Activated T-cell treated with anti-CD3 and anti-CD28 coated beads for 1 hour (primary cell): ENCODE data around the gene PROSER2.
"Not testable (repeated sequence)": the region's sequence is repeated elsewhere in the genome, so short reads cannot be mapped to it uniquely, and the experiment has no call there.

Source experiments
- DNase-seq: peaks from one replicate; pipeline ENCODE4 v3.0.0-alpha.2; 2020; ENCODE audit warnings: low read depth

PROSER2 gene

DNA sequence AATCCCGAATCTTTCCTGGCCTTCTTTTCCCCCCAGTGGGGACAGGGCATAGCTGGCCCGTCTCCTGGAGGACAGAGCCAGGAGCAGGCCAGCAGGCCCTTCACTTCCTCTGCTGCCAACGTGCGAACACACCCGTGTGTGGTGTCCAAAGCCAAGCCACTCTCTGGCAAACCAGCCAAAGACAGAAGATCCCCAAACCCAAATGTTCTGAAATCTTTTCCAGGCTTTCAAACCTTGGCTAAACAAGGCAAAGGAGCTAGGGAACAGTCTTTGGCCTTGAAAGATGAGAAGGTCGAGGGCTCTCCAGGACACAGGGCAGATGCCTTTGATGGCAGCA is 63.0 kb downstream of the PROSER2 start:
- no peak for DNase-seq

DNA sequence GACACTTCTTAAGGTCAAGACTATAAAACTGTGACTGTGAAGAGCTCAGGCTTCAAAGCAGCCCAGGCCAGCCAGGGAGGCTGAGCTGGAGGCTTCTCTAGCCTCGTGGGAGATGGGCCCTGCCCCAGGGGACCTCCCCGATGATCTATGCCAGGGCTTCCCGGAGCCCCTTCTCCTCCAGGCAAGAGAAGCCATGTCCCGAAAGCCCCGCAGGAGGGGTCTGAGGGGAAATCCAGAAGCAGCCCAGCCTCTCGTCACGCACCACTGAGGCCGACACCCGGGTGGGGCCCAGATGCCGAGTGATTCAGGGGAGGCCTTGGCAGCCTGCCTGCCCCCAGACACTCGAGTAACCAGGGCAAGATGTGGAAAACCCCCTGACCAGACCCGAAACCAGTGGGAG is 63.7 kb downstream of the PROSER2 start:
- DNase-seq: no peak

DNA sequence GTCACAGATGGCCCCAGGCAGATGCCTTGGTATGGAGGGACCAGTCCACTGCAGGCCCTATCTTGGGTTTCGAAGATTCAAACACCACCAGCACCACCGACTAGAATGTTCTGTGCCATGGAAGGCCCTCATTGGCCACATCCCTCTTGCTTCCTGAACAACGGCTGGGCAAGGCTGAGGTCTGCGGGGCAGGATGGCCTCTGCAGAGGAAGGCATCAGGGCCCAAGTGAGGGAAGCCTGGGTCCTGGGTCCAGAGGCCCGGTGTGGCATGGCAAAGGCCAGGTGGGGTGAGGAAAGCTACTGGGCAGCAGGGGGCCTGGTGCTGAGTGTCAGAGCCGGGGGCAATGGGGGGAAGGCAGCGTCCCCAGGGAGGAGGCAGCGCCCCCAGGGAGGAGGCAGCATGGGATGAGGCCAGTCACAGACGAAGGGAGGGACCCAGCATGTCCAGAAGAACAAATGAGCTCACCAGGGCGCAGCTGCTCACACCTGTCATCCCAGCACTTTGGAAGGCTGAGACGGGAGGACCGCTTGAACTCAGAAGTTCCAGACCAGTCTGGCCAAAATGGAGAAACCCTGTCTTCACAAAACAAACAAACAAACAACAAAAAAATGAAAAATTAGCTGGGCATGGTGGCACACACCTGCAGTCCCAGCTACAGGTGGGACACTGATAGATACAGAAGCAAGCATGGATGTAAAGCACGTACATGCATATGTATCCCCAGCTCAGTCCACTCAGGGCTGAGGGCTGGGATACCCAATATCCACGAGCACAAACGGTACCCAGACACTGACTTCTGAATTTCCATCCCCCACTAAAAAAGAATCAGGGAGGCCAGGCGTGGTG is 64.4 kb downstream of the PROSER2 start:
- no peak for DNase-seq

DNA sequence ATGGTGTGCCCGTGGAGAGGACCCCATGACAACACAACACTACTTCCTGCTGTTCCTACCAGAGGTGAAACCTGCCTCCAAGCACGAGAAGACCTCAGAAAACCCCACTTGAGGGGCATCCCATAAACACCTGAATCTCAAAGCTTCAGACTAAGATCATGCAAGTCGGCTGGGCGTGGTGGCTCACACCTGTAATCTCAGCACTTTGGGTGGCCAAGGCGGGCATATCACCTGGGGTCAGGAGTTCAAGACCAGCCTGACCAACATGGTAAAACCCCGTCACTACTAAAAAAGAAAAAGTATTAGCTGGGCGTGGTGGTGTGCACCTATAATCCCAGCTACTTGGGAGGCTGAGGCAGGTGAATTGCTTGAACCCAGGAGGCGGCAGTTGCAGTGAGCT is 66.1 kb downstream of the PROSER2 start:
- DNase-seq: not testable (repeated sequence)

DNA sequence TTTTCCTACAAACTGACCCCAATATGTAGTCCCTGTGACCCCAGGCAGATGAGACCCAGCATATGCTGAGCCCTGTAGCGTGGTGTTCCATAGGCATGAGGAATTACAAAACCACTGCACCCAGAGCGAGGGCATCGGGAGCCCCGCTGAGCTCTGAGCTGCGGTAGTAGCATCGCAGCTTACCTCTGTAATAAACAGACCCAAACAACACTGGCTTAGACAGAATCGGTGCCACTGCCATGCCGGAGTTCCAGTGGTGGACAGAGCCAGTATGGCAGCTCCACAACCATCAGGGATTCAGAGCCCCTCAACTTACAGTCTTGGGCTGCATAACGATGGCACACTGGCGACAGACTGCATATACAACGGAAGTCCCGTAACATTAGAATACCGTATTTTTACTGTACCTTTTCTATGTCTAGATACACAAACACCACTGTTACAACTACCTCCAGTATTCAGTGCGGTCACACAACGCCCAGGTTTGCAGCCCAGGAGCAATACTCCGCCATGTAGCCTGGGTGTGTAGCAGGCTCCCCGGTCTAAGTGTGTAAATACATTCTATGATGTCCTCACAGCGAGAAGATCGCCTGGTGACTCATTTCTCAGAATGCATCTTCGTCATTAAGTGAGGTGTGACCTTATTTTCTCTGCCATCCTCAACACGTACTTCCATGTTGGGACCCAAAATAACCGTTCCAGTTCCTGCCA is 68.8 kb downstream of the PROSER2 start:
- DNase-seq: no peak

DNA sequence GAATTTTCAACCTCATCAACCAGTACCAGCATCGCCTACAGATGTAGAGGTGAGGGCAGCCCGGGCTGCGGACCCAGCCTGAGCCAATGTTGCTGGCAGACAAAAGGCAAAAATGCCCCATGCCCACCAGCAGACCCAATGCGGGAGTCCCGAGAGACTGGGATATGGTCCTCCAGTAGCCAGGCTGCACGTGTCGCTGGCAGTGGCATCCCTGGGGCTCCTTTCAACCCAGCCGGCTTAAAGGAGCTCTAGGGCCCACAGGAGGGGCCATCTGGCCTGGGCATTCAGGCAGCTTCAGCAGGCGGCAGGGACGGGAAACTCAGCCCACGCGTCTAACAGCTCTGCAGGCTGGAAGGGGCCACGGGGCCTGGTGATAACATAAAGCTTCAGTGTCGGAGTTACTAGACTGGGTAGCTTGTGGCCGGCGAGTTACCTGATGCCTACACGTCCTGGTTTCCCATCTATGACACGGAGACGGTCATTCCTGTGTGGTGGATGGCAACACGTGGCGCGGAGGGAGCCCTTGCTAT is 70.7 kb downstream of the PROSER2 start:
- no peak for DNase-seq

DNA sequence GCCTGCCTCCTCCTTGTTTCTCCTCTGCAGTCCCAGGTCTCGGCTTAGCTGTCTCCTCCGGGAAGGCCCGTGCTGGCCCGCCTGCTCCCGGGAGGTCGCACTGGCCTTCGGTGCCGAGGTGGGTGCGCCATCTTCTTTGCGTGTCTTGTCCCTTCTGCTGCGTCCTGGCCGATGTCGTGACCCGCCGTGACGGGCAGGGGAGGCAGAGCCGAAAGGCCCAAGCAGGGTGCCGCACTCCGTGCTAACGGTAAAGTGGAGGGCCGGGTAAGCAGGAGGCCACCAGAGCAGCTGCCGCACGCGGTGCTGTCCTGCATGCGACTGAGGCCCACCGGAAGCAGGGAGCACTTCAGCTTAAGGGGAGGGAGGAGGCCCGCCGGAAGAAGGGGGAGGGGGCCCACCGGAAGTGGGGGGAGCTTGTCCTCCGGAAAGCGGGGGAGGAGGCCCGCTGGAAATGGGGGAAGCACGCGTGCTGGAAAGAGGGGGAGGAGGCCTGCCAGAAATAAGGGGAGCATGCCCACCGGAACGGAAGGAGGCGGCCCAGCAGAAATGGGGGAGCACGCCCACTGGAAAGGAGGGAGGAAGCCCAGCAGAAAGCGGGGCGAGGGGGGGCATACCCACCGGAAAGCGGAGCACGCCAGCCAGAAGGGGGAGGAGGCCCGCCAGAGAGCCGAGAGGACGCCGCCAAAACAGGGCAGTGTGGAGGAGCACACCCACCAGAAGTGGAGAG is 71.4 kb downstream of the PROSER2 start:
- no peak for DNase-seq

DNA sequence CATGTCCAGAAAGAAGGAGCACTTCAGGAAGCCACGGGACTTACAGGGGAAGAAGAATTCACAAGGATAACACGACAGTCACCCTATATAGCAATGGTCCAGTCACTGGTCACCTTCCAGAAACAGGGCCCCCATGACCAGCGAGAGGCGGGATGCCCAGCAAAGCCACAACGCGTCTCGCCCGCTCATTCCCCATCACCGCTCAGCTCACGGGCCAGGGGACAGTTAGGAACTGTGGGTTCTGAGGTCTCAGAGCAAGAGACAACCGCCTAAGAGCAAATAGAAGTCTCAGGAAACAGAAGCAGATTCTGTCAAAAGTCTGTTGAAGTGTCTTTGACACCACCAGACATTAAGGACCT is 71.9 kb downstream of the PROSER2 start:
- DNase-seq: no peak

DNA sequence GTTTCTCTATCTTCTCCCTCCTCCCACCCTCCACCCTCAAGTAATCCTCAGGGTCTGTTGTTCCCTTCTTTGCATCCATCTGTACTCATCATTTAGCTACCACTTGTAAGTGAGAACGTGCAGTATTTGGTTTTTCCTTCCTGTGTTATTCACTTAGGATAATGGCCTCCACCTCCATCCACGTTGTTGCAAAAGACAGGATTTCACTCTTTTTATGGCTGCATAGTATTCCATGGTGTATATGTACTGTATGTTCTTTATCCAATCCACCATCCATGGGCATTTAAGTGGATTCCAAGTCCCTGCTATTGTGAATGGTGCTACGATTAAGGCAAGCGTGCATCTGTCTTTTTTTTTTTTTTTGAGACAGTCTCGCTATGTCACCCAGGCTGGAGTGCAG is 72.4 kb downstream of the PROSER2 start:
- DNase-seq: no peak

DNA sequence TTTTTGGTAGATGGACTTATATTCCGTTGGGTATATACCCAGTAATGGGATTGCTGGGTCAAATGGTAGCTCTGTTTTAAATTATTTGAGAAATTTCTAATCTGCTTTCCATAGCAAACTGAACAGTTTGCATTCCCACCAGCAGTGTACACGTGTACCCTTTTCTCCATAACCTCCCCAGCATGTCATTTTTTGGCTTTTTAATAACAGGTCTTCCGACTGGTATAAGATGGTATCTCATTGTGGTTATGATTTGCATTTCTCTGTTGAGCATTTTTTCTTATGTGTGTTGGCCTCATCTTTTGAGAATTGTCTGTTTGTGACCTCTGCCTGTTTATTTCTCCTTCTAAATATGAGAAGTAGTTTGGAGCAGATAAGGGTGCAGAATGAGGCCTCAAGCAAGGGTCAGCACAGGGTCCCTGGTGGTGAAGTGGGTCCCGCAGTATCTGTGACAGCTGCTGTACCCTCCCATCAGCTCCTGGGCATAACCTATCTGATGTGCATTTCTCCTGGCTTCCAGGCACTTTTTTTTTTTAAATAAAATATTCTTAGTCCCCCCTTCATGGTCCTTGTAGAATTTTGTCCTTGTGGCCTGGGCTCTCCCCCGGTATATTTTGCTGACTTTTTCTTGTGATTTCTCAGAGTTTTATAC is 73.5 kb downstream of the PROSER2 start:
- no peak for DNase-seq

DNA sequence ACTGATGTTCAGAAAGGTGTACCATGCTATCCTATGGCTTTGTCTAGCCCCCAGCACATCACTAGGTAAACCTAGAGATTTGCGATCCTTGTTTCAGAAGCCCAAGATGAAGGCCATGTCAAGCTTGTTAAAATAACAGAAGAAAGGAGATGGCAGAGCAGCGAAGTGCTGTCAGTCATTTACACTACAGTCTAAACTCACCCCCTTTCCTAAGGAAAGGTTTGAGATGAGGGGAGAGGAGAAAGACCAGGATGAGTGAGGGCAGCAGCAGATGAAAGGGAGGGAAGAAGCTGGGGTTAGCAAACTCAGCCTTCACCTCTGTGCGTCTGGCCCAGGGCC is 74.8 kb downstream of the PROSER2 start:
- no peak for DNase-seq

DNA sequence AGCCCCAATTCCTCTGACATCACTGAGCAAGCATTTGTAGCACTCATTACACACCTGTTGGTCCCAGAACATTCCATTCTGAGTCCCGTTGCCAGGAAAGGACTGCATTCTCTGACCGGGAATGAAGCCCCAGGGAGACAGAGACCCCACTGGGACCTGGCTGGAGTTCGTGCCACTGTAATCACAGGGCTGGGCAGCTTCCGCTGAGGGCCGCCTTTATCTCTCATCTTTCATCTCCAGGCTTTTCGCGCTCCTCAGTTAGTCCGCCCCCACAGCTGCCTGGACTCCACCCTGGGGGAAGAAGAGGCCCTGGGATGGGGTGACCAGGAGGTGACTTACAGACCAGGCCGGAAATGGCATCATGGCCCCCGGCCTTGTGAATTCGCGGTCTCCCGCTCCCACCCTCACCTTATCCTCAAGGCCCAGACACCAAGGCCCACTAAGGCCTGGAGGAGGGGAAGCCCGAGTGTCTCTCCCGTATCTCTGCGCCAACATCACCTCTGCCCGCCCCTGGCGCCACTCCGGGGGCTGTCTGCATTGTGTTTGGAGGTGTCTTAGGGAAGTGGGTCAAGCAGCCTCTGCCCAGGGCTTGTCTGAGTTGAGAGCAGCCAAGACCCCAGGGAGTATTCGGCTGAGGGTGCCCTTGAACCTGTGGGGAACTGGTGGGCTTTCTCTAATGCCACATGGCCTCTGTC is 75.4 kb downstream of the PROSER2 start:
- no peak for DNase-seq

DNA sequence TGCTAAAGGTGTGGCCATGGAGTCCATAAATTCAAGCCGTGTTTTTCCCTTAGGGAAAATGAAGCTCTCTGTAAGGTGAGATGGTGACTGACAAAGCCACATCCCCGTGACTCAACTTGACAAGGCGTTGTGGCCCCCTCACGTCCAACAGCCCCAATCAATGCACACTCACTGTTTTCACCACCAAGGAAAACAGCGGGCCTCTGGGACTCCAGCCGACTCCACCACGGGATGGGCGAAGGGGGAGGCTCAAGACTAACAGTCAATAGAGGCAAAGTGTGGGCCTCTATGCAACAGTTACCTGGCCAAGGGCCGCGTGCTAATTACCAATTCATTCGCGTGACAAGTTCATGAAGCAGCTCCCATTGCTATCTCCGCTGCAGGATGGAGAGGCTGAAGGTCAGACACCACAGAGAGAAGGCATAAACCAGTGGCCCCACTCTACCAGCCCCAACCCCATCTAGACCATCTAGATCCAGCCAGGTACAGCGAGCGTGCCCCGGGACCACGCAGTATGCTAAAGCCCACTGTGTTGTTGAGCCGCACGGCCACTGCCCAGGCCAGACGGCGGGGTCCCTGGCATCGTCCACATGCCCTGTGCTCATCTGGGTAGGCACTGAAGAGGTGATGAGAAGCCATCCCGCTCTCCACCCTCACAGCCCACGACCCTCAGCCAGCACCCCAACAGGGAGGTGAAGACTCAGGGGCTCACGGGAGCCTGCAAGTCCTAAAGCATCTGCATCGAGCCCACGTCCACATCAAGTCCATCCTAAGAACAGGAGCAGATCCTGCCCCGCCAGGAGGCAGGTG is 76.1 kb downstream of the PROSER2 start:
- no peak for DNase-seq

DNA sequence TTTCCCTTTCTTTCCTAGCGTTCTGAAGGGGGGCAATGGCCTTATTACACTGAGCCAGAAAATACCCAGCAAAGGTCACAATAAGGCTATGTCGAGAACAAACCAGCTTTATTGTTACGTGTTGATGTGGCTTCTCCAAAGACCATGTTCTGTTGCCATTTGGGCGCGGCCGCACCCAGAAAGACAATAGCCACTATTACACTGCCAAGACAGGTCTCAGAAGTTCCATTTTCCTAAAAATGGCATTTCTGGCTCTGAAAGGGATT is 77.8 kb downstream of the PROSER2 start:
- DNase-seq: no peak

DNA sequence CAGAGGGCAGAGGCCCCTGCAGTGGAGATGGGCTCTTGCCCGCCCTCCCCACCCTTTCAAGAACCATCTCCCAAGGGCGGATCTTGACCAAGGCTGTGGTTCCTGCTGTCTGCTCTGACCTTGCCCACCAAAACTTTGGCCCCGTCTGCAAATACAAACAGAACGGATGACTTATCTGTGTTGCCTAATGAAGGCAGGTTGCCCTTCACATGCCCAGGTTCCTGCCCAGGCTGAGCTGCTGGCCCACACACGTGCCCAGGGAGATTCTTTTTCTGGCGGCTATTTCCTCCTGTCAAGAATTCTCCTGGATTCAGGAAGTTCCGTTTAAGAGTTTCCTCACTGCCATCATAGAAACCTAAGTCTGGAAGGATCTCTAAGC is 78.3 kb downstream of the PROSER2 start:
- DNase-seq: no peak

DNA sequence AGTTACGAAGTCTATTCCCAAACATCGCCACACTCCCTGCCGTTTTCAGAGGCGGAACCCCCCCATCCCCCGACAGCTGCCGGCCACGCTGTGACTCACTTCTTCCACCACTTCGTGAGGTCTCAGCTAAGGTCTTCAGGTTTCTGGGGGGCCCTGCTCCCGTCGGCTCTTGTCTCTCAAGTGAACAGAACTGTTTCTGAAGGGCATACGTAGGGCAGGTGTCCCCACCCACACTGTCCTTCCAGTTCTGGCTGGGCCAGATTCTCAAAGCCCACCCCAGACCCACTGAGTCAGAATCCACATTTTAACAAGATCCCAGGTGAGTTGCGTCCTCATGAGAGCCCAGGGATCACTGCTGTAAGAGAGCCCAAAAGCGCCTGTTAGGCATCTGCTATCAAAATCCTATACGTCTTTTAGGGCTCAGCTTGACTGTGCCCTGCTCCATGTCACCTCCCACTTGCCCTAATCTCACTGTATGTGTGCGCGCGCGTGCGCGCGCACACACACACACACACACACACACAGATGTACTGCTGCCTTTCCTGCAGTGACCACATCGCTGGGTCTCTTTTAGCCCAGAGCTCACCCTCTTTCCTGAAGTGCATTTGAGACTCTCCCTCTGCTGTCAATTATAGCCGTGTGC is 78.8 kb downstream of the PROSER2 start:
- no peak for DNase-seq

DNA sequence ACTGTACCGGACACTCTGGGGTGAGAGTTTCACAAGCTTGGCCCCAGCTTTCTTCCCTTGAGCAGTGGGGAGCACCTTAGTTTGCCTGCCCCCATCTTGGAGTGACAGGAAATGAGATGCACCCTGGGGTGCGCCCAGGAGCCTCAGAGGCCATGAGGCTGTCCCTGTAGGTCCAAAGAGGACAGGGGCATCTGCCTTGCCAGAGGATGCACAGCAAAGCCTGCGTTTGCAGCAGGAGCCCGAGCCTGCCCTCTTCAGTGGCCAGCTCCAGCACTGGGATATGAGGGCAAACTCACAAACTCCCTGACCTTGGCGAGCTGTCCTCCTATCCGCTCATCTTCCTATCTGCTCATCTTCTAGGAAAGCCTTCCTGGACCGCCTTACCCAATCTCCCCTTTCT is 79.5 kb downstream of the PROSER2 start:
- DNase-seq: no peak

DNA sequence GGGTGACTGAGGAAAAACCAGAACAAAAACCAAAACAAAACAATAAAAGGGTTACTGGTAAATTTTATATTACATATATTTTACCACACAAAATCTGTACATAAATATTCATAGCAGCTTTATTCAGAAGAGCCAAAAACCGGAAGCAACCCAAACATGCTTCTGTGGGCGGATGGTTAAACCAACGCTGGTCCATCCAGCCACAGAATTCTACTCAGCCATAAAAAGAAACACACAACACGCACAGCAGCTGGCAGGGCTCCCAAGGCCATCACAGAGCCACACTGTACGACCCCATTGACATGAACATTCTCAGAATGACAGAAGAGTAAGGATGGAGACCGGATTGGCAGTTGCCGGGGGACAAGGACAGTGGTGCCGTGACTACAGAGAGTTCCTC is 83.6 kb downstream of the PROSER2 start:
- no peak for DNase-seq

DNA sequence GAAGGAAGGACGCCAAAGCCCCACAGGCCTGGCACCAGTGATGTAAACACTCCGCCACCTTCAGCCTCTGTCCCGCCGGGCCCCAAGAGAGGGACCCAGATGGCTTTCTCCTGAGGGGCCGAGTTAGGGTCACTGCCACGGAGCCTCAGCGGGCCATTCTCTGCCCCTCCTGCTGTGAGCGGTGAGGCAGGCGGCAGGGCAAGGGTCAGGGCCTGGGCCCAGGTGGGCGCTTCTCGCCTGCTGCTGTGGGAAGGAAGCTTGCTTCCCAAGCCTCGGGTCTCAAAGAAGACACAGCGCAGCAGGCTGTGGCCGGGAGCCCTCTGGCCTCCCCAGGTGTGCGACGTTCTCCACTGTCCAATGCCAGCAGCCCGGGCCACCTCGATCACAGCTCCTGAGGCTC is 84.8 kb downstream of the PROSER2 start:
- DNase-seq: no peak

DNA sequence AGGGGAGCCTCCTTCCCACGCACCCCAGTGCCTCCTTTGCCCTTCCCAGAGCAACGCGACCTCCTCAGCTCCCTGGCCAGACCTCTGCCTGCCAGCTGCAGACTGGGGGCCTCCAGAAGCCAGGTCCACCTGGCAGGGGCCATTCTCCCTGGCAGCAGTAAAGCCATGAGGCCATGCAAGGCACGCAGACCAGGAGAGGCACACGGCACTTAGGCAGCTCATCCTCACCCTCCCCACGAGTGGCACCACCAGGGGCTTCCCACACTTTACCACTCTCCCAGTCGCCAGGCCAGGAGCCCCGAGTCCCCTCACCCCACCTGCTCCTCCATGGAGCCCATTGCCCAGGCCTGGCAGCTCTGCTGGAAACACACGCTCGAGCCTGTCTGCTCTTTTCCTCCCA is 85.4 kb downstream of the PROSER2 start:
- DNase-seq: no peak

DNA sequence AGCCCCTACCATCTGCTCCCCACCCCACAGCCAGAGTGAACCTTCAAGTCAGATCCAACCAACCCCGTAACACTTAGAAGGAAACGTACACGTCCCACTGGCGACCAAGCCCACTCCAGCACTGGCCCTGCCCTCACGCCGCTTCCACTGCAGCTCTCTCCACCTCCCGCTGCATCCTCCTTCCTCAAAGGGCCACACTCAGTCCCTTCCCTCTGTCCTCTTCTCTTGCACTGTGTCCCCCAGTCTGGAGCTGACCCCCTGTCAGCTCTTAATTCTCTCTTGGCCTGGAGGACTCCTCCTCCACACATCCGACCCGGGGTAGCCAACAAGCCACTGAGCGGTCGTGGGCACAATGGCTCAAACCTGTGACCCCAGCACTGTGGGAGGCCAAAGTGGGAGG is 85.8 kb downstream of the PROSER2 start:
- DNase-seq: no peak
